ENCODE data around the gene PPP1R13B.

GRCh38 chr14:103738166-103738565 is 109.2 kb downstream of the PPP1R13B start:
- TF ChIP-seq POLR2A (IDR thresholded peaks at IDR 0.05; ENCODE audit: extremely low read depth, insufficient read length) (no peak), CTCF (IDR thresholded peaks at IDR 0.05; ENCODE audit: low read depth, low read length) (no peak), MAX (IDR thresholded peaks at IDR 0.05; ENCODE audit: low read depth, low read length) (no peak)

Measured in NB4 (cell line).